ENCODE data around the gene NACC2. TPM values are rescaled to one million over a fixed set of nuclear protein-coding genes. Genes with fewer than 3 reads are reported as not detected.

The NACC2 gene
- total and polyA plus RNA-seq, 2 of the 8 experiments (the other 6 are each of a cell fraction or from before 2014, with no cell fraction given) = 8.3 to 14.0 TPM

DNA sequence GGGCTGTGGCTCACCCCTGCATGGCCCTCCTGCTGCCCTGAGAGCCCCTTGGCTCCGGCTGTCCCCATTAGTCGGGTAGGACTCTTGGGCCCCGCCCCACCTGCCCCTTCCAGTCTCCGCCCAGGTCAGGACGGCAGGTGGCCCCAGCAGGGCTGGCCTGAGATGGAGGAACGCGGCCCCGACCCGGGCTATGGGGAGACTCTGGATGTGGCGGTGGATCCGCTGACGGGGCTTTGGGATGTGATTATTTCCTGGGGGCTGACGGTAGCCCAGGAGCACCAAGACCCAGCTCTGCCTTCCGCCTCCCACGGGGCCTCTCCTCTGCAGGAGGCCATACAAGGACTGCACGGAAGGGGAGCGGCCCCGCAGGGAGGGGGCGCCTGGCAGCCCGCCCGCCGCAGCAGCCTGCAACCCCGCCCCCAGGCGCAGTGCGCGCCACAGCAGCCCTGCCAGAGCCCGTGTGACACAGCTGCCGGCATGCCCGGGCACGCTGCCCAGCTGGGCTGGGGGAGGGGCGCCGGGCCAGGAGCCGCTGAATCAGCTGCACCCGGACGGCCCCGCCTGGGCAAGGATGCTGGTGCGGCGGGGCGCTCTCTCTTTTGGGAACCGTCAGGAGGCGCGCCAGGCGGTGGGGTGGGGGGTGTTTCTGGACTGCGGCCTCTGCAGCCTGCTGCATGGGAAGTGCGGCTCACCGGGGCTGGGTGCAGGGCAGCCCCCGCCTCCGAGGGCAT lies 14.4 kb upstream of the NACC2 start (continued):
- TF ChIP-seq KDM1A (IDR thresholded peaks at IDR 0.05; ENCODE audit: borderline replicate concordance, low read length) = peak; percentile 49; the same call in 1 of the 2 replicates
- peak; percentile 57 to 65; a peak in 1 of 4 replicates for TF ChIP-seq SIN3A (conservative IDR thresholded peaks at IDR 0.05 in 1 of 2, IDR thresholded peaks at IDR 0.05 in 1 of 2; ENCODE audit: low read depth in 1 of 2, low read length in 2 of 2)
- TF ChIP-seq, protein P1, sequence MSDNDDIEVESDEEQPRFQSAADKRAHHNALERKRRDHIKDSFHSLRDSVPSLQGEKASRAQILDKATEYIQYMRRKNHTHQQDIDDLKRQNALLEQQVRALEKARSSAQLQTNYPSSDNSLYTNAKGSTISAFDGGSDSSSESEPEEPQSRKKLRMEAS (IDR thresholded peaks at IDR 0.05) = peak; percentile 79
- TF ChIP-seq SIRT6 (IDR thresholded peaks at IDR 0.05; ENCODE audit: low read length) = no peak
- no peak for TF ChIP-seq CBX5 (IDR thresholded peaks at IDR 0.05; ENCODE audit: low read depth, low read length)
- peak; percentile 60 for TF ChIP-seq ASH2L (IDR thresholded peaks at IDR 0.05; ENCODE audit: low read length)
- TF ChIP-seq BACH1 (IDR thresholded peaks at IDR 0.05; ENCODE audit: low read length) = no peak
- TF ChIP-seq TBP (IDR thresholded peaks at IDR 0.05; ENCODE audit: low read depth, low read length) = no peak; the same call in 1 of the 2 replicates
- TF ChIP-seq TAF1 (IDR thresholded peaks at IDR 0.05; ENCODE audit: low read depth, low read length) = no peak
- TF ChIP-seq, protein P2, sequence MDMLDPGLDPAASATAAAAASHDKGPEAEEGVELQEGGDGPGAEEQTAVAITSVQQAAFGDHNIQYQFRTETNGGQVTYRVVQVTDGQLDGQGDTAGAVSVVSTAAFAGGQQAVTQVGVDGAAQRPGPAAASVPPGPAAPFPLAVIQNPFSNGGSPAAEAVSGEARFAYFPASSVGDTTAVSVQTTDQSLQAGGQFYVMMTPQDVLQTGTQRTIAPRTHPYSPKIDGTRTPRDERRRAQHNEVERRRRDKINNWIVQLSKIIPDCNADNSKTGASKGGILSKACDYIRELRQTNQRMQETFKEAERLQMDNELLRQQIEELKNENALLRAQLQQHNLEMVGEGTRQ (IDR thresholded peaks at IDR 0.05; ENCODE audit: low read length) = no peak
- no peak for TF ChIP-seq NRF1 (IDR thresholded peaks at IDR 0.05; ENCODE audit: low read depth, low read length)
